GM18502 (cell line): ENCODE data around the gene ATP2C2.

ENCODE experiments used
- ATAC-seq: cut with Tn5 transposase; IDR thresholded peaks from one replicate; pipeline ENCODE4 v1.9.1; 2021; ENCODE audit warnings: mild to moderate bottlenecking; ENCODE audit not compliant: unreplicated experiment, poor library complexity

Gene ATP2C2

DNA sequence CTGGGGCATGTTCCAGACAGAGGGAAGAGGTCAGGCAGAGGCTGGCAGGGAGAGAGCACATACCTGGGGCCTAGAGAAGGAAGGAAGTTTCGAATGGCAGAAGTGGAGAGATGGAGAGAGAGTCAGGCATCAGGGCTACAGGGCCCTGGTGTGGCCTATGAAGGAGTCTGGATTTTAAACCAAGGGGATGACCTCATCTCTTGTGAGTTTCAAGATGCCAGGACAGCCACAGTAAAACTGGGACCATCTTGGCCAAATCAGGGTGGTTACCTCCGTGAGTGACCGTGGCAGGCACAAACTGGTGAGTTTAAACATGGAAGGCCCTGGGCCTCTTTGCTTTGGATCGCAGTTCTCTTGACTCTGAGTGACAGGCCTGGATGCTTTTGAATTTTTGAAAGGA lies 7.6 kb upstream of the ATP2C2 start:
- ATAC-seq: no peak

GRCh38 chr16:84361546-84361945 lies 6.8 kb upstream of the ATP2C2 start:
- ATAC-seq: no peak

DNA sequence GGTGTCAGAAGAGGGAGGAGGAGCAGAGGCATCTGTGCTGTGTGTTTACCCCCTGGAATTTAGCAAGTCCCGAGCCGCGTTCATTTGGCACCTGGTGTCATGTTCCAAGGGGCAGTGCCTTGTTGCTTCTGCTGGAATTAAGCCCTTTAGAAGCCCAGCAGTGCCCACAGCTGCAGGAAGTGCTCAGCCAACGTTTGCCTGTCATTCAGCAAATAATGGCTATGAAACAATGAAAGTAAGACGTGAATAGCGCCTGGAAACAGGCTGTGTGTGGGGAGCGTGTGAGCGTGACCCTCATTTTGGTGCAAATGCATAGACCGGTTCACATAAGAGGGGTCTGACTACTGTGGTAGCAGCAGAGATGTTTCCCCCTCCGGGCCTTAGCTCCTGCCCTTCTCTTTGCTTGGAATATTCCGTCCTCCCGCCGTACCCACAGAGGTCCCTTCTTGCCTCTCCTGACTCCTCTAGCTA lies 5.8 kb upstream of the ATP2C2 start:
- ATAC-seq: no peak

GRCh38 chr16:84366208-84366607 lies 2.1 kb upstream of the ATP2C2 start:
- ATAC-seq: no peak

DNA sequence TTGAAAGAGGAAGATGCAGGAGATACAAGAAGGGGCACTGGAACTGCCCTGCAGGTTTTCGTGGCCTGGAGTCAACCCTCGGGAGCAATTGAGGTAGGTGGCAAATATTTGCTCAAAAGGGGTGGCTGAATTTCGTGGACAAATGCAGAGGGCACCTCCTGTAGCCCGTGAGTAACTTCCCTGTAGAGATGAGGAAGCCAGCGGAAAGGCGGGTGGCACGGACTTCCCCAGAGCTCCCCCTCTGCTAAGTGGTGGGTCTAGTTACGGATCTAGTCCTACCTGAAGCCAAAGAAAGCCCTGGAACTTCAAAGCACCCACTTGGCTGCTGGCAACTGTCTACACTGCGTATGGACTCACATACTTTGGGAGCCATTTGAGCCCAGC lies 1.0 kb upstream of the ATP2C2 start:
- no peak for ATAC-seq

DNA sequence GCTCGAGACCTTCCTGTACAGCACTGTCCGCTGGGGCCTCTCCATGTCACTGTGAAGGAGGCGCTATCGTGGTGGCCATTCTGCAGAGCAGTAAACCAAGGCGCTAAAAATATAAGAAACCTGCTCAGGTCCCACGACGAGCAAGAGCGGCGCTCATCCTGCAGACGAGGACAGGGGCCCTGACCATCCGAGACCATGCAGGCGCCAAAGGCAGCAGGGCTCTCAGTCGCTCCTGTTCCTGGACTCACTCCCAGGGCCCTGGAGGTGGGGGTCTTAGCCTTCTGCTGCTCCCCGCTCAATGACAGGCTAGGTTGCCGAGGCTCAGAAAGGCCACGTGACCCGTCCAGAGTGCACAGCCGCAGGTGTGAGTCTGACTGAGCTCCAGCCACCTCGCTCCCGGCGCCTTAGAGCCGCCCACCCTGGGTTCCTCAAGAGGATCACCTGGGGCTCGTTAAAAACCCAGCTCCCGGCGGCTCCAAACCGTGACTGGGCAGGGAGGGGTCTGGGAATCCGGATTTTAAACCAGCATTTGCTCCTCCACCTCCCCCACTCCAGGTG lies 509 bp upstream of the ATP2C2 start:
- ATAC-seq: no peak

GRCh38 chr16:84369105-84369504 lies 767 bp downstream of the ATP2C2 start:
- no peak for ATAC-seq

GRCh38 chr16:84369938-84370627 lies 1.7 kb downstream of the ATP2C2 start:
- no peak for ATAC-seq

- ATAC-seq: no peak
Observed at GRCh38 chr16:84370723-84371552, 2.6 kb downstream of the ATP2C2 start.

DNA sequence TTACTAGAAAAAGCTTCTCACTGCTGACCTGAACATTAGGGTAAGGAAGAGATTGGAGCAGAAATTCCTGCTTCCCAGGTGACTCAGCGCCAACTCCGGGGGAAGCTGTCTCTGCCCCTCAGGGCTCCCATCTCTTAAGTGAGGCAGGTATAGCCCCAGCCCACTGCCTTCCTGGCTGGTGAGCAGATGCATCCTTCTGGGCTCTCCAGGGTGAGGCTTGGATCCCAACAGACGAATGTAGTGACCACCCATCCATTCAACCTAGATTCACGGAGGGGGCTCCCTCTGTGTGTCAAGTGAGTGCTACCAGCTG lies 3.2 kb downstream of the ATP2C2 start:
- no peak for ATAC-seq

DNA sequence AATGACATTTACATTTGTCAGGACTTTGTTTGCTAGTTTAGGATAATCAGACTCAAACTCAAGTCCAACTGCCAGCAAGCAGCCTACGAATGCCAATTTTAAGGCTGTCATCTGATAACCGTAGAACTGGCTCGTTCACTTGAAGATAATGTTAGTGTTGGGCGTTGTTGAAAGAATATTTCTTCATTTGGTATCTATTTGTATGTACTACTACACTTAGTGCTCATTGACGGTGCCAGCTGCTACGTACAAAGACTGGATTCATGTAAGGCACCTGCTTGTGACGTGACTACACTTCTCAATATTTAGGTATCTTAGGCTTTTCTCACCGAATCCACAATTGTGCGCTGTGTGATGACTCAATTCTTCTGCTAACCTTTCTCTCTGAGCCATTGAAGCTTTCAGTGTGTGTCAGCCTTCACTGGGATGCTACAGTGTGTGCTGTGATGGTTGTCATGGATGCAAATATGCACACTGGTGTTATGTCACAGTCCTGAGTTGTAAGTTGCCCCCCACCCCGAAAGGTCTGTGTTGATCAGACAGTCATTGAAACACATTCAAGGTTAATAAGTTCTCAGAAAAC lies 5.7 kb downstream of the ATP2C2 start:
- ATAC-seq: no peak

DNA sequence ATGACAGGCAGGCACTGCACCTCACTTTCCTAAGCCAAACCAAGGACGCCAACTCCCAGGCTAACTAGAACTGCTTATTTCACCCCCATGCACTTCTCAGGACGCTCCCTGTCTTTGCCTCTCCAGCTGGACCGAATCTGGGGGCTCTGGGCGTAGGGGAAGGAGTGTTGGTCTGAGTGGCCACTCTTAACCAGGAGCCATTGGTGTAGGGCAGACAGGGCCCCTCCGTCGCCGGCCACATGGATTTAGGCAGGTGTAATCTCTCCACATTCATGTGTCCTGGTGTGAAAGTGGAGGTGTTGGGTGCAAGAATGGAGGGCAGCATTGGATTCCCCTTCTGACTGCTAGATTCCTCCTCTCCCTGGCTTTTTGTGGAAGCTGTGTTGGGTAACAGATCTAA lies 9.8 kb downstream of the ATP2C2 start:
- ATAC-seq: no peak

DNA sequence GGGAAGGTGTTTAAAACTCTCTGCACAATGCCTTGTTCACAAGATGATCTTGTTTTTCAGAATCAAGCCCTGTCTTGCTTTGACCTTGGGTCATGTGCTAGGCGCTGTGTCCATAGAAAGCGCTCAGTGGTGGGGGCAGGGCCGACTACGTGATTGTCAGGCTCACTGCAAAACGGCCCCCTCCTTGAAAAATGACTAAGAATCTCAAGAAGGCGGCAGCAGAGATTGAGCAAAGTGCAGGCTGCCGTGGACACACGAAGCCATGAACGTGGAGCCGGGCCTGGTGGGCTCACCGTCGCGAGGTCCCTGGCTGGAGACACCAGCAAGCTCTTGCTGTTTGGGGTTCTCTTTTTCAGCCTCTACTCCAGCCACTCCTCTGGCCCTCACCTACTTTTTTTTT lies 10.2 kb downstream of the ATP2C2 start:
- no peak for ATAC-seq

DNA sequence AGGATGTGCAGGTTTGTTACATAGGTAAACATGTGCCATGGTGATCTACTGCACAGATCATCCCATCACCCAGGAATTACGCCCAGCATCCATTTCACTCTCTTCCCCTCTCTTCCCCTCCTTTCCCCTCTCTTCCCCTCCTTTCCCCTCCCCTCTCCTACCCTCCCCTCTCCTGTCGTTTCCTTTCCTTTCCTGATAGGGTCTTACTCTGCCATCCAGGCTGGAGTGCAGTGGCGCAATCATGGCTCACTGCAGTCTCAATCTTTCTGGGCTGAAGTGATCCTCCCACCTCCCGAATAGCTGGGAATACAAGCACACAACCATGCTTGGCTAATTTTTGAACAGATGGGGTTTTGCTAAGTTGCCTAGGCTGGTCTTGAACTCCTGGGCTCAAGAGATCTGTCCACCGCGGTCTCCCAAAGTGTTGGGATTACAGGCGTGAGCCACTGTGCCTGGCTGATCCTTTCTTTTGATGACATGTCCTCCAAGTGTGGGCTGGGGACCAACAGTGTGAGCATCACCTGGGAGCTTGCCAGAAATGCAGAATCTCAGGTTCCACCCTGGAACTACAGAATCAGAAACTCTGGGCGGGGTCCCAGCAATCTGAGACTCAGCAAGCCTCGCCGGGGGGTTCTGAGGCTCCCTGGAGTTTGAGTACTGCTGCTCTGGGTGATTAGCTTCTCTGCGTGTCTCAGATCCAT lies 10.8 kb downstream of the ATP2C2 start:
- no peak for ATAC-seq

- ATAC-seq: no peak
Observed at GRCh38 chr16:84379709-84380362, 11.5 kb downstream of the ATP2C2 start.

- ATAC-seq: no peak
Observed at GRCh38 chr16:84380405-84380804, 12.1 kb downstream of the ATP2C2 start.

GRCh38 chr16:84382396-84382795 lies 14.1 kb downstream of the ATP2C2 start:
- ATAC-seq: no peak

GRCh38 chr16:84383106-84383505 lies 14.8 kb downstream of the ATP2C2 start:
- ATAC-seq: no peak

DNA sequence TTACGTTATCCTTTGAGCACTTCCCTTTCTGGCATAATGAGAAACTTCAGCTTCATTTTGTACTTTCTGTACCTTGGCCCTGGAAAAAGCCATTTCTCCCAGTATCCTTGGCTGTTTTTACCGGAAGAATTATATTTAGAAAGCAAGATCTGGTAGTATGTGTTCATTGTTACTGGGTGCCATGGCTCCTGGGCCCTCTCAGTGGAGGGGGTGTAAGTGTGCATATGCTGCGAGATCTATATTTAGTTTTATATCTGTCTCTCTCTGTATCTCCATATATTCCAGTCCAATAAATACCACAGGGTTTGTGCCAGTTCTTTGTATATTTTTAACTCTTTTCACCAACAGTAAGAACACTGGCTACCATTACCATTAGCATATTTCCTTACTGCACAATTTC lies 17.7 kb downstream of the ATP2C2 start:
- no peak for ATAC-seq

GRCh38 chr16:84387021-84387420 lies 18.7 kb downstream of the ATP2C2 start:
- ATAC-seq: no peak
